ENCODE measurements around the gene TBC1D22A. TPM values are rescaled to one million over a fixed set of nuclear protein-coding genes. Genes with fewer than 3 reads are reported as not detected.

The TBC1D22A gene
- total RNA-seq, 2 donors from 2014 or later = 21.0 to 27.9 TPM

DNA sequence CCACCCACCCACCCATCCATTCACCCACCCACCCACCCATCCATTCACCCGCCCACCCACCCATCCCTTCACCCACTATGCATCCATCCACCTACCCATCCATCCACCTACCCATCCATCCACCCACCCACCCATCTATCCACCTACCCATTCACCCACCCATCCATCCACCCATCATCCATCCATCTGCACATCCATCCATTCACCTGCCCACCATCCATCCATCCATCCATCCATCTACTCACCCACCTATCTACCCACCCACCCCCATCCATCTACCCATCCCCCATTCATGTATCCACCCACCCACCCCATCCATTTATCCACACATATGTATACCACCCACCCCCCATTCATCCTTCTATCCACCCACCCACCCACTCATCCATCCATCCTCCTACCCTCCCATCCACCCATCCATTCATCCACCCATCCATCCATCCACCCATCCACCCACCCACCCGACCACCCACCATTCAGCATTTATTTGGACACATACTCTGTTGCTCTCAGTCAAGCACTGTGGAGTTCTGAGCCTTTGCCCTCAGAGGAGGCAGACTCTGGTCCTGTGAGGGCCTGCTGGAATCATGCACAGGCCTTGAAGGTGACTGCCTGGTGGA, 380.1 kb downstream of the TBC1D22A start:
- Mint-ChIP-seq H3K9me3 (no peaks in the 10 kb centered on the region), H3K4me3 (no peak overlapping the region), H3K36me3 (ENCODE audit: low read depth) (no peaks in the 10 kb centered on the region), H3K27ac (no peak overlapping the region), H3K27me3 (ENCODE audit: insufficient read depth) (no peaks in the 10 kb centered on the region), H3K4me1 (peaks cover 19% of the 10 kb centered on the region)
- Histone ChIP-seq H3K27ac (ENCODE audit: low read depth, low read length) (no peak overlapping the region), H3K4me1 (ENCODE audit: control insufficient read depth, insufficient read depth, low read length) (peaks cover 6% of the 10 kb centered on the region), H3K9ac (ENCODE audit: extremely low read depth, low read length, poor library complexity, severe bottlenecking) (no peak overlapping the region), H3K36me3 (ENCODE audit: control insufficient read depth, insufficient read depth, low read length) (no peaks in the 10 kb centered on the region), H3K4me3 (ENCODE audit: low read length) (no peak overlapping the region), H3K27me3 (ENCODE audit: control insufficient read depth, insufficient read depth, low read length, poor library complexity, severe bottlenecking) (no peaks in the 10 kb centered on the region), H3K9me3 (ENCODE audit: control insufficient read depth, low read length) (no peaks in the 10 kb centered on the region)
- no peak for DNase-seq
- WGBS, 2 experiments (ENCODE audit: insufficient coverage in 1 of 2, insufficient read length in 1 of 2) = 86% methylated on average over 1 of the region's 2 CpGs; no CpG with 5 or more reads in 1 of the 2 experiments
- TF ChIP-seq, protein P1, sequence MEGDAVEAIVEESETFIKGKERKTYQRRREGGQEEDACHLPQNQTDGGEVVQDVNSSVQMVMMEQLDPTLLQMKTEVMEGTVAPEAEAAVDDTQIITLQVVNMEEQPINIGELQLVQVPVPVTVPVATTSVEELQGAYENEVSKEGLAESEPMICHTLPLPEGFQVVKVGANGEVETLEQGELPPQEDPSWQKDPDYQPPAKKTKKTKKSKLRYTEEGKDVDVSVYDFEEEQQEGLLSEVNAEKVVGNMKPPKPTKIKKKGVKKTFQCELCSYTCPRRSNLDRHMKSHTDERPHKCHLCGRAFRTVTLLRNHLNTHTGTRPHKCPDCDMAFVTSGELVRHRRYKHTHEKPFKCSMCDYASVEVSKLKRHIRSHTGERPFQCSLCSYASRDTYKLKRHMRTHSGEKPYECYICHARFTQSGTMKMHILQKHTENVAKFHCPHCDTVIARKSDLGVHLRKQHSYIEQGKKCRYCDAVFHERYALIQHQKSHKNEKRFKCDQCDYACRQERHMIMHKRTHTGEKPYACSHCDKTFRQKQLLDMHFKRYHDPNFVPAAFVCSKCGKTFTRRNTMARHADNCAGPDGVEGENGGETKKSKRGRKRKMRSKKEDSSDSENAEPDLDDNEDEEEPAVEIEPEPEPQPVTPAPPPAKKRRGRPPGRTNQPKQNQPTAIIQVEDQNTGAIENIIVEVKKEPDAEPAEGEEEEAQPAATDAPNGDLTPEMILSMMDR (conservative IDR thresholded peaks at IDR 0.05) = no peak

DNA sequence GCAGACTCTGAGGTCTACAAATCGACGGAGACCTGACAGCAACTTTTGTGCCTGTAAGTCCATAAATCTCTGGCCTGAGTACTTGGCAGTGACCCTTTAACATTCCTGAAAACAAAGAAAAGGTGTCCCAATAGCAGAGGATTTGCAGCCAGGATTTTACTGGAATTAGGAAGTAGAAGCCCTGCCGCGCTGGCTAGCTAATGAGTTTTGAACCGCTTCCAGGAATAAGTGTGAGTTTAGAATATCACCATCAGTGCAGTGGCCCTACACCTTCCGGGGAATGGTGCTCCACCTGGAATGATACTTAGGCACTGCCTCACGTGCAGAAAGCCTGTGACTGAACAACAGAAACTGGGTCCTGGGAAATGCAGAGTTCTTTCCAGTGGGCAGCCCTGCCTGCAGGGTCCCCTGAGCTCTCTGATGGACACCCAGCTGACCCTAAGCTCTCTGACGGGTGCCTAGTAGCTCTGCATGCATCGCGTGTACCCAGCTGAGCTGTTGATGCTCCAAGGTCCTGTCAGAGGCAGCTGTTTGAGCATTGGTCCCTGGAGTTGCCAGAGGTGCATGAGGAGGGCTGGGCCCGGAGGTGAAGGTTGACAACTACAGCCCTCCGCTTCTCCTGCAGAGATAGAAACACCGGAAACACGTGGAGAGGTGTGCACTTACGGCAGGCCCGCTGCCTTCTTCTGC, 380.9 kb downstream of the TBC1D22A start:
- Histone ChIP-seq H3K27me3 (ENCODE audit: control insufficient read depth, insufficient read depth, low read length, poor library complexity, severe bottlenecking) (no peaks in the 10 kb centered on the region), H3K4me1 (ENCODE audit: control insufficient read depth, insufficient read depth, low read length) (peaks cover 6% of the 10 kb centered on the region), H3K9ac (ENCODE audit: extremely low read depth, low read length, poor library complexity, severe bottlenecking) (no peak overlapping the region), H3K9me3 (ENCODE audit: control insufficient read depth, low read length) (no peaks in the 10 kb centered on the region), H3K4me3 (ENCODE audit: low read length) (no peak overlapping the region), H3K27ac (ENCODE audit: low read depth, low read length) (no peak overlapping the region), H3K36me3 (ENCODE audit: control insufficient read depth, insufficient read depth, low read length) (no peaks in the 10 kb centered on the region)
- 92 to 94% methylated on average over 14 to 16 of the region's 16 CpGs for WGBS, 2 experiments (ENCODE audit: insufficient coverage in 1 of 2, insufficient read length in 1 of 2)
- TF ChIP-seq, protein P1 (conservative IDR thresholded peaks at IDR 0.05) = no peak
- Mint-ChIP-seq H3K4me3 (no peak overlapping the region), H3K36me3 (ENCODE audit: low read depth) (no peaks in the 10 kb centered on the region), H3K27ac (no peak overlapping the region), H3K4me1 (peaks cover 19% of the 10 kb centered on the region), H3K9me3 (no peaks in the 10 kb centered on the region), H3K27me3 (ENCODE audit: insufficient read depth) (no peaks in the 10 kb centered on the region)
- DNase-seq = no peak

GRCh38 chr22:47144076-47144765, 381.8 kb downstream of the TBC1D22A start:
- H3K9me3 ChIP-seq (ENCODE audit: control insufficient read depth, low read length) = no peaks in the 10 kb centered on the region
- 95% methylated on average over 7 to 22 of the region's 24 CpGs for WGBS, 2 experiments (ENCODE audit: insufficient coverage in 1 of 2, insufficient read length in 1 of 2)
- DNase-seq = no peak
- no peaks in the 10 kb centered on the region for H3K27me3 ChIP-seq (ENCODE audit: control insufficient read depth, insufficient read depth, low read length, poor library complexity, severe bottlenecking)
- Mint-ChIP-seq H3K36me3 (ENCODE audit: low read depth) (no peaks in the 10 kb centered on the region), H3K4me1 (peaks cover 19% of the 10 kb centered on the region), H3K27ac (no peak overlapping the region), H3K9me3 (no peaks in the 10 kb centered on the region), H3K27me3 (ENCODE audit: insufficient read depth) (no peaks in the 10 kb centered on the region), H3K4me3 (no peak overlapping the region)
- no peak overlapping the region for H3K4me3 ChIP-seq (ENCODE audit: low read length)
- H3K36me3 ChIP-seq (ENCODE audit: control insufficient read depth, insufficient read depth, low read length) = no peaks in the 10 kb centered on the region
- no peak overlapping the region for H3K27ac ChIP-seq (ENCODE audit: low read depth, low read length)
- TF ChIP-seq, protein P1 (conservative IDR thresholded peaks at IDR 0.05) = no peak
- peaks cover 6% of the 10 kb centered on the region for H3K4me1 ChIP-seq (ENCODE audit: control insufficient read depth, insufficient read depth, low read length)
- H3K9ac ChIP-seq (ENCODE audit: extremely low read depth, low read length, poor library complexity, severe bottlenecking) = no peak overlapping the region

Measured in endodermal cell (in vitro differentiated cells).